Measurements from ENCODE around the gene NEDD1.

NEDD1 gene

GRCh38 chr12:96881608-96882007 lies 25.4 kb upstream of the NEDD1 start:
- DNase-seq (ENCODE audit: extremely low spot score), result no peak
- no peak for TF ChIP-seq CTCF (IDR thresholded peaks at IDR 0.05; ENCODE audit: control extremely low read depth, extremely low read depth, low read depth, missing control alignments)
- ChIA-PET CTCF (no interaction called here), POLR2A (no interaction called here)

- no peak for DNase-seq (ENCODE audit: extremely low spot score)
- TF ChIP-seq CTCF (IDR thresholded peaks at IDR 0.05; ENCODE audit: control extremely low read depth, extremely low read depth, low read depth, missing control alignments), result no peak
- POLR2A ChIA-PET, result no interaction called here
- CTCF ChIA-PET, result no interaction called here
These were observed 24.2 kb upstream of the NEDD1 start for GRCh38 chr12:96882862-96883261.

GRCh38 chr12:96883571-96883970 lies 23.5 kb upstream of the NEDD1 start:
- POLR2A ChIA-PET, result no interaction called here
- no peak for TF ChIP-seq CTCF (IDR thresholded peaks at IDR 0.05; ENCODE audit: control extremely low read depth, extremely low read depth, low read depth, missing control alignments)
- CTCF ChIA-PET, result no interaction called here
- DNase-seq (ENCODE audit: extremely low spot score), result no peak

- no peak for TF ChIP-seq CTCF (IDR thresholded peaks at IDR 0.05; ENCODE audit: control extremely low read depth, extremely low read depth, low read depth, missing control alignments)
- CTCF ChIA-PET, result no interaction called here
- DNase-seq (ENCODE audit: extremely low spot score), result no peak
- POLR2A ChIA-PET, result no interaction called here
These were observed 19.9 kb upstream of the NEDD1 start for GRCh38 chr12:96886998-96887677.

GRCh38 chr12:96889273-96889933 lies 17.7 kb upstream of the NEDD1 start:
- TF ChIP-seq CTCF (IDR thresholded peaks at IDR 0.05; ENCODE audit: control extremely low read depth, extremely low read depth, low read depth, missing control alignments), result no peak
- ChIA-PET CTCF (no interaction called here), POLR2A (no interaction called here)
- no peak for DNase-seq (ENCODE audit: extremely low spot score)

GRCh38 chr12:96890331-96890730 lies 16.7 kb upstream of the NEDD1 start:
- no peak for DNase-seq (ENCODE audit: extremely low spot score)
- no peak for TF ChIP-seq CTCF (IDR thresholded peaks at IDR 0.05; ENCODE audit: control extremely low read depth, extremely low read depth, low read depth, missing control alignments)
- POLR2A ChIA-PET, result no interaction called here
- CTCF ChIA-PET, result no interaction called here
